Large intestine (tissue), 3 donors: ENCODE results near the gene LRRC28. TPM values are rescaled to one million over a fixed set of nuclear protein-coding genes. Genes with fewer than 3 reads are reported as not detected.

Experiments
- DNase-seq, 2 donors: peaks; one replicate each; pipeline versions ENCODE4 v3.0.0 to v3.0.0-alpha.2; 2013
- H3K27ac ChIP-seq: one replicate; pipeline ENCODE4 v1.5.1; 2013; ENCODE audit warnings: low read length
- H3K27me3 ChIP-seq: 2 replicates; pipeline ENCODE4 v1.6.1; 2013; ENCODE audit warnings: low read length; ENCODE audit not compliant: control insufficient read depth, insufficient read depth
- H3K36me3 ChIP-seq: 2 replicates; pipeline ENCODE4 v1.6.1; 2013; ENCODE audit warnings: low read length; ENCODE audit not compliant: control insufficient read depth, insufficient read depth
- H3K4me1 ChIP-seq: one replicate; pipeline ENCODE4 v1.6.1; 2013; ENCODE audit warnings: low read length; ENCODE audit not compliant: control insufficient read depth, insufficient read depth
- H3K4me3 ChIP-seq: one replicate; pipeline ENCODE4 v1.5.1; 2013; ENCODE audit warnings: low read length
- H3K9me3 ChIP-seq: one replicate; pipeline ENCODE4 v1.6.1; 2013; ENCODE audit warnings: mild to moderate bottlenecking, low read depth, low read length, moderate library complexity; ENCODE audit not compliant: control insufficient read depth
- WGBS: methylation state at CpG from one replicate; pipeline ENCODE4 v1.1.5; 2013; ENCODE audit warnings: low lambda C conversion rate; ENCODE audit not compliant: insufficient coverage; 5-methylcytosine and 5-hydroxymethylcytosine counted together
- polyA plus RNA-seq: library from polyadenylated mRNA; unstranded; fragments of 120-200 nt; gene quantifications from one replicate; pipeline ENCODE4 v1.2.1, GENCODE V29; 2013

Gene LRRC28
- polyA plus RNA-seq, 1 donor, result 40.4 TPM

GRCh38 chr15:99424978-99425656, 173.8 kb downstream of the LRRC28 start:
- no peak overlapping the region for H3K4me3 ChIP-seq
- H3K27me3 ChIP-seq, result peaks cover 2% of the 10 kb centered on the region
- no CpG with 5 or more reads among the region's 16 CpGs for WGBS
- H3K4me1 ChIP-seq, result peaks cover 3% of the 10 kb centered on the region
- no peaks in the 10 kb centered on the region for H3K36me3 ChIP-seq
- H3K27ac ChIP-seq, result no peak overlapping the region
- no peaks in the 10 kb centered on the region for H3K9me3 ChIP-seq
- DNase-seq, result no peak

- WGBS, result 93% methylated on average over 3 of the region's 19 CpGs
- Histone ChIP-seq H3K4me3 (no peak overlapping the region), H3K27me3 (peaks cover 2% of the 10 kb centered on the region), H3K4me1 (peaks cover 3% of the 10 kb centered on the region), H3K9me3 (no peaks in the 10 kb centered on the region), H3K27ac (no peak overlapping the region), H3K36me3 (no peaks in the 10 kb centered on the region)
- DNase-seq, result no peak
These were observed 174.5 kb downstream of the LRRC28 start for GRCh38 chr15:99425657-99426301.

GRCh38 chr15:99426431-99427105, 175.3 kb downstream of the LRRC28 start:
- no peak overlapping the region for H3K27ac ChIP-seq
- no peaks in the 10 kb centered on the region for H3K4me1 ChIP-seq
- 75% methylated on average over 2 of the region's 26 CpGs for WGBS
- H3K27me3 ChIP-seq, result peaks cover 2% of the 10 kb centered on the region
- no peaks in the 10 kb centered on the region for H3K36me3 ChIP-seq
- H3K9me3 ChIP-seq, result no peaks in the 10 kb centered on the region
- no peak overlapping the region for H3K4me3 ChIP-seq
- DNase-seq, result no peak

- 60% methylated on average over 1 of the region's 8 CpGs for WGBS
- DNase-seq, result no peak
- no peak overlapping the region for H3K4me3 ChIP-seq
- peaks cover 2% of the 10 kb centered on the region for H3K27me3 ChIP-seq
- no peak overlapping the region for H3K27ac ChIP-seq
- no peaks in the 10 kb centered on the region for H3K4me1 ChIP-seq
- no peaks in the 10 kb centered on the region for H3K36me3 ChIP-seq
- no peaks in the 10 kb centered on the region for H3K9me3 ChIP-seq
These were observed 175.9 kb downstream of the LRRC28 start for GRCh38 chr15:99427210-99427609.

GRCh38 chr15:99427668-99428361, 176.5 kb downstream of the LRRC28 start:
- Histone ChIP-seq H3K27me3 (peaks cover 2% of the 10 kb centered on the region), H3K4me1 (no peaks in the 10 kb centered on the region), H3K9me3 (no peaks in the 10 kb centered on the region), H3K36me3 (no peaks in the 10 kb centered on the region), H3K4me3 (no peak overlapping the region), H3K27ac (no peak overlapping the region)
- DNase-seq, result no peak
- WGBS, result 97% methylated on average over 10 of the region's 22 CpGs

- Histone ChIP-seq H3K27me3 (peaks cover 2% of the 10 kb centered on the region), H3K4me1 (peaks cover 14% of the 10 kb centered on the region), H3K9me3 (no peaks in the 10 kb centered on the region), H3K27ac (no peak overlapping the region), H3K4me3 (no peak overlapping the region), H3K36me3 (no peaks in the 10 kb centered on the region)
- WGBS, result no CpG with 5 or more reads among the region's 5 CpGs
- no peak for DNase-seq
These were observed 178.4 kb downstream of the LRRC28 start for GRCh38 chr15:99429681-99430081.

- Histone ChIP-seq H3K36me3 (no peaks in the 10 kb centered on the region), H3K27ac (no peak overlapping the region), H3K4me3 (no peak overlapping the region), H3K4me1 (peaks cover 26% of the 10 kb centered on the region), H3K27me3 (peaks cover 2% of the 10 kb centered on the region), H3K9me3 (no peaks in the 10 kb centered on the region)
- WGBS, result no CpG with 5 or more reads among the region's 22 CpGs
- no peak for DNase-seq
These were observed 179.7 kb downstream of the LRRC28 start for GRCh38 chr15:99430881-99431401.

- H3K27ac ChIP-seq, result no peak overlapping the region
- no peak overlapping the region for H3K4me3 ChIP-seq
- 80% methylated on average over 1 of the region's 13 CpGs for WGBS
- H3K4me1 ChIP-seq, result peaks cover 28% of the 10 kb centered on the region
- H3K36me3 ChIP-seq, result no peaks in the 10 kb centered on the region
- H3K27me3 ChIP-seq, result peaks cover 2% of the 10 kb centered on the region
- H3K9me3 ChIP-seq, result no peaks in the 10 kb centered on the region
- DNase-seq, result no peak
These were observed 180.4 kb downstream of the LRRC28 start for GRCh38 chr15:99431661-99432091.

GRCh38 chr15:99432271-99433025, 181.2 kb downstream of the LRRC28 start:
- Histone ChIP-seq H3K27me3 (no peaks in the 10 kb centered on the region), H3K4me3 (no peak overlapping the region), H3K36me3 (no peaks in the 10 kb centered on the region), H3K27ac (no peak overlapping the region), H3K9me3 (no peaks in the 10 kb centered on the region), H3K4me1 (peaks cover 28% of the 10 kb centered on the region)
- WGBS, result no CpG with 5 or more reads among the region's 15 CpGs
- DNase-seq, result no peak
